NCI-H2227 (cell line): ENCODE measurements around the gene SMIM44.

Experiments used
- DNase-seq: peaks from one replicate; lab custom pipeline; 2025; ENCODE audit not compliant: unreplicated experiment; lab: John Stamatoyannopoulos, UW

The SMIM44 gene

DNA sequence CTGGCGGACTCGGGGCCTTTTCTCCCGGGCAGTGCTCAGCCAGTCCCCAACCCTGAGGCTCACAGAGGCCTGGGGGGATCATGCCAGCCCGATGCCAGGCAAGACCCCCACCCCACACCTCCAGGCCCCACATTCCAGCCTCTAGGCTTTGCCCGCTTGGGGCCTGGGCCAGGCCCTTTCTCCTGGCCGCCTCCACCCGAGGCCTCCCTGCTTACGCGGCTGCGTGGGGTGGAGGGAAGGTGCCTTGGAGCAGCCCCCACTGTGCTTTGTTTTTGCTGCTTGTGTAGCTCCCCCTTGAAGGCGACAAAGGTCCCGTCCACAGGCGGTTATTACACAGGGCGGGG, 41.3 kb downstream of the SMIM44 start:
- no peak for DNase-seq

DNA sequence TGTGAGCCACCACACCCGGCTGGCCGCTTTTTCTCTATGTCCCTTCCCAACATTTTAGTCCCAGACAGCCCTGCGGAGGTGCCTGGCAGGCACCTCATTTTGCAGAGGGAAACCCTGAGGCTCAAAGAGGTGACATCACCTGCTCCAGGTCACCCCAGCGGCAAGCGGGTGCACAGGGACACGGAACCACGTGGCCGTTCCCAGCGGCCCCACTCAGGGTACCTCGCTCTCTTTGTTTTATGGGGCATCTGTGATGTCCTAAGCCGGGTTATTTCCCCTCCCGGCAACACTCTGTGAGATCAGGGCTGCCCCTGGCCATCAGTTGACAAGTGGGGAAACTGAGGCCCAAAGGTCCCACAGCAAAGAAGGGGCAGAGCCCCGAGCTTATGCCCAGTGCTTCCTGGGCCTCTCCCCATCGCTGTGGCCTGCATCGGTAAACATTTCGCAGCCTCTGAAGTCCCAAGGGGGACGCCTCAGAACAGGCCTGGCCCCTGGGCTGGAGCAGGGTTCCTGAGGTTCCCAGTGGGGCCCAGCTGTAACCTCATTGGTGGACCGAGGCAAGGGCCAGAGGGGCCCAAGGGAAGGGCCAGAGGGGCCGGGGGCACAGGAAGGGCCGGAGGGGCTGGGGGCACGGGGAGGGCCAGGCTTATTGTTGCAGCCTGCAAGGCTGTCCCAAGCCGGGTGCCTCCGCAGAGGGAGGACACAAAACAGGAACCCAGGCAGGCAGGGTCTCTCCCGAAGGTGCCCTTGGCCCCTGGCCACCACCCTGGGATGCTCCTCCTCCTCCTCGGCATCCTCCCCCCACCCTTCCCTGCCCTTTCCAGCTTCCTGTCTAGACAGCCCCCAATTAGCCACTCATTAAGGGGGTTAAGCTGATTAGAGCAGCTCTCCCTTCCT, 41.9 kb downstream of the SMIM44 start:
- DNase-seq = no peak

DNA sequence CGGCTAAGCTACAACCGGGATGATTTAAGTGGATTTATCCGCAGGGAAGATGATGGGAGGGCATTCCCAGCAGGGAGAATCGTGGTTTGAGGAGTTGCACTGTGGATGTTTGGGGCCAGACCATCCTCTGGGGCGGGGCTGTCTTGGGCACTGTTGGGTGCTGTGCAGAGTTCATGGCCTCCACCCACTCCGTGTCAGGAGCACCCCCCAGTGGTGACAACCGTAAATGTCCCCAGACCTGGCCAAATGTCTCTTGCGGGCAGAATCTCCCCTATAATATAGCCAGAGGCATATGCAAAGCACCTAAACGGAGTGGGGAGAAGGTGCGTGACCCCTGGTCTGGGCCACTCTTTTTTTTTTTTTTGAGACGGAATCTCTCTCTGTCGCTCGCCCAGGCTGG, 43.2 kb downstream of the SMIM44 start:
- DNase-seq = no peak

DNA sequence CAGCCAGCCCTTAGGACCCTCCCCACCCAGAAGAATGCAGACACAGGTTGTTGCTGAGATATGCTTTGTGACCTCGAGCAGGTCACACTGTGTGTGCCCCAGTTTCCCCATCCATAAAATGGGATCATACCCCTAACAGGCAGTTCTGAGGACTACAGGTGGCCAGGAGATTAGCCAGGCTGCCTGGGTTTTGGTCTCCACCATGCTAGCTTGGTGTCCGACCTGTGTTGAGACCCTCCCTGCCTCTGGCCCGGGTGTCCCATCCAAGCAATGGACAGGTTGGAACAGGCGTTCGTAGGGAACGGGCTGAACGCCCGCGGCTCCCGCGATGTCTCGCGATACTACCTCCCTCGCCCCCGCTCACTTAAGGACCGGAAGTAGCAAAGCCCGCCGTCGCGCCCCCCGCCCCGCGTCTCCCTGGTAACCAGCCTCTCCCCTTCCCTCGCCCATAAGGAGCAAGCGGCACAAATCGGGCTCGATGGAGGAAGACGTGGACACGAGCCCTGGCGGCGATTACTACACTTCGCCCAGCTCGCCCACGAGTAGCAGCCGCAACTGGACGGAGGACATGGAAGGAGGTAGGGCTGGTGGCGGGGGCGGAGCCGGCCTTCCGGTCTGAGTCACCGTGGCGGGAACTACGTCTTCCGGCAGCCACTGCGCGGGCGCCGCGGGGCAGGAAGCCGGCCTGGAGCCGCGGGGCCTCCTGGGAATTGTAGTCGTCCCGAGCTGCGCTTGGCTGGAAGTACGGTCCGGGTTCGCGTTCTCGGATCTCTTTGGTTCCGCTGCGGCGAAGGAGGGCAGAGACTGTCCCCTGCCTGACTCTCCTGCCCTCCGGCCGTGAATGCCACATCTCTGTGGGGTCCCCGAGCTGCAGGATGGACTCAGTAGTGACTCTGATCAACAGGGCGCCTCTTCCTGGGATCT, 48.3 kb downstream of the SMIM44 start:
- peak; percentile 93 for DNase-seq

DNA sequence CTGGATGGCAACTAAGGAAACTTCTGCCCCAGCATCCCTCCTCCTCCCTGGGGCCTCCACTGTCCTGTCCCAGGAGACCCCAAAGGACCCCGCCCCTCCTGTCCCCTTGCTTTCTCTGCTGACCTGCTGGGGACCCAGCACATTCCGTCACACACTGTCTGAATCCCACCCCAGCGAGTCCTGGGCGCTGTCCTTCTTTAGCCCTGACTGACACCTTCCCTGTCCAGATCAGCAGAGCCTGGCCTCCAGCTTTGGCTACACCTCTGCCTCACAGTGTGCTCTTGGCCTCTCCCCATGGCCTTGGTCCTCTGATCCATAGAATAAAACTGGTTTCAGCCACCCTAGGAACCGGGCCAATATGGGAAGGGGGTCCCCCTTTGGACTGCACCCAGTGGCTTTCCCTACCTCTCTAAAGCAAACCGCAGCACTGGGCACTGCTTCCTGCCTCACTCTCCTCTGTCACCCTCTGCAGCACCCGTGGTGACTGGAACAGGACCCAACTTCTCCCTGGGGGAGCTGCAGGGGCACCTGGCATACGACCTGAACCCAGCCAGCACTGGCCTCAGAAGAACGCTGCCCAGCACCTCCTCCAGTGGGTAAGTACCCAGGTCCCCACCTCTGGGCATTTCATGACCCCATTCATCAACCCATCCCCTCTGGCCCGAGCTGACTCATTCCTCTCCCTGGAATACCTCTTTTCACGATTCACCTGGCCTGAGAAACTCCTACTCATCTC, 49.3 kb downstream of the SMIM44 start:
- no peak for DNase-seq

DNA sequence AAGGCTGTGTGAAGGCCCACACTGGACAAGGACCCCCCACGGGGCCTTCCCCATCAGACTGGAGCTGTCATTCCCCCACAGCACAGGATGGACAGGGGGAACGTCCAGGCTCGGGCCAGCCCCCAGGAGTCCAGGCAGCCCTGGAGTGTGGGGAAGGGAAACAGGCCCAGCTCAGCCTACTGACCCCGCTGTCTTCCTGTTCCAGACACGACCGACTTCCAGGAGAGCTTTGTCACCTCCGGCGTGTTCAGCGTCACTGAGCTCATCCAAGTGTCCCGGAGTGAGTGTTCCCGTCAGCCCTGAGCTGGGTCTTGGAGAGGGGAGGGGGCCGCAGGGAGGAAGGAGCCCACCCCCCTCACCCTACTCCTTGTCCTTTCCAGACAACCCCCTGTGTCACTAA, 49.9 kb downstream of the SMIM44 start:
- DNase-seq = no peak
